H54 (cell line): ENCODE measurements around the gene ITSN1.

Experiments
- DNase-seq: peaks from one replicate; pipeline ENCODE4 v3.0.0; 2011; ENCODE audit warnings: low spot score, mixed read lengths; ENCODE audit not compliant: insufficient read length
- FAIRE-seq: peaks from 3 replicates; lab custom pipeline; 2011; peaks lifted over from hg19 to GRCh38; lab: Jason Lieb, UNC
- POLR2A ChIP-seq: IDR thresholded peaks from 2 replicates; pipeline ENCODE4 v1.6.1; 2011; ENCODE audit warnings: low read depth, mild to moderate bottlenecking, low read length

Gene ITSN1

DNA sequence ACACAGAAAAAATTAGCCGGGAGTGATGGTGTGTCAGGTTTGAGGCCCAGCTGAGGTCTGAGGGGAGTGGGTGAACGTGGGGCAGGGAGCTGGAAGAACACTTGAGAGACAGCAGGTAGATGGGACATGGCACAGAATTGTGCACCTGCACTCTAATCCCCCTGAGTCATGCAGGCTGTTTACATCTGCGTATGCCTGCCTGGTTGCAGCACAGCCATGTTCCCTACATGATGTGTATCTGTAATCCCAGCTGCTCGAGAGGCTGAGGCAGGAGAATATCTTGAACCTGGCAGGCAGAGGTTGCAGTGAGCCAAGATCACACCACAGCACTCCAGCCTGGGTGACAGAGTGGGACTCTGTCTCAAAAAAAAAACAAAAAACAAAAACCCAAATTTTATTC, 228.5 kb downstream of the ITSN1 start:
- DNase-seq: no peak
- no peak for FAIRE-seq
- no peak for TF ChIP-seq POLR2A

DNA sequence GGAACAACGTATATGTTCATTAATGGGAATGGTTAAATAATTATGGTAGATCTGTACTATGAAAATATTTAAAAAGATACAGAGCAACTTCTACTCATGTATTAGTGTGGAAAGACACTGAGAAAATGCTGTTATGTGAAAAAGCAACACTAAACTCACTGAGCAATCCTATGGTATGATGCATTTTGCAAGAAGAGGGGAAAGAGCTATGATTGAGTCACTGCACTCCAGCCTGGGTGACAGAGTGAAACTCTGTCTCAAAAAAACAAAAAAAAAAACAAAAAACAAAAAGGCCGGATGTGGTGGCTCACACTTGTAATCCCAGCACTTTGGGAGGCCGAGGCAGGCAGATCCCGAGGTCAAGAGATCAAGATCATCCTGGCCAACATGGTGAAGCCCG, 228.9 kb downstream of the ITSN1 start:
- DNase-seq (no peak), FAIRE-seq (no peak)
- no peak for TF ChIP-seq POLR2A

DNA sequence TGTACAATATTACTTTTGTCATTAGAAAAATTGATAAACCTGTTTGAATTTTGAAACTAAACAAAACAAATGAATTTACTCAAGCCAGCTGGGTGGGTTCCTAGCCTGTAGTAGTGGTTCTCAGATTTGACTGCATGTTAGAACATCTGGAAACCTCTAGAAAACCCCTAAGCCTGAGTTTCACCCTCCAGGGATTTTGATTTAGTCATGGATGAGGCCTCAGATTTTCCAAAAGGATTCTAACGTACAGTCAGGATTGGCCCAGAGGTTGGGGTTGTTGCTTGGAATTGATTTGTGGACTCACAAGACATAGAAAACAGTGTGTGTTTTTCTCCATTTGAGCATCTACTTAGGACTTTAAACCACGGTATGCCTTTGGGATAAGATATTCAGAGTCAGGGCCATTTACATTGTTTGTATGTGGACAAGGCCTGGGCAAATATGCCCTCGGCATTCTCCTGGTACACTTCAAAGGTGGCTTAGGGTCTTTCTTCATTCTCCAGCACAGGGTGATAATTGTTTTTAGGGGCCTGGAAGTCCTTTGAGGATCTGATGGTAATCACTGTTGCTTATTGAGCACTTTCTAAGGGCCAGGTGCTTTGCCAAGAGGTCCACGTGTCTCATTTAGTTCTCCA, 230.7 kb downstream of the ITSN1 start:
- no peak for DNase-seq
- no peak for TF ChIP-seq POLR2A
- FAIRE-seq: no peak

DNA sequence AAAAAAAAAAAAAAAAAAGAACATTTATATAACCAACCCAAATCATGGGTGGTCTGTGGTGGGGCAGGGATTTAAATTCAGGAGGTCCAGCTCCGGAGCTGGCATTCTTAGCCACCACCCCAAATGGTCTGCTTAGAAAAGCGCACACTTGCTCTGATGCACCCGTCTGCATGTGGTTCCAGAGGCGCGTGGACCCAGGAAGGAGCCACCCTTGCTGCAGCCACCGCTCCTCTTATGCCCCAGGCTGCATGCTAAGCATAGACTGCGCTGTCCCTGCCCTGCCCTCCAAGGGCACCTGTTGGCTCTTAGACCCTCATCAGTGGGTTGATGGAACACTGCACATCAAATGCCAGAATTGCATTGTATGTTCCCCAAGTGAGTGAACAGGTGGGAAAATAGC, 231.9 kb downstream of the ITSN1 start:
- TF ChIP-seq POLR2A: no peak
- FAIRE-seq: no peak

DNA sequence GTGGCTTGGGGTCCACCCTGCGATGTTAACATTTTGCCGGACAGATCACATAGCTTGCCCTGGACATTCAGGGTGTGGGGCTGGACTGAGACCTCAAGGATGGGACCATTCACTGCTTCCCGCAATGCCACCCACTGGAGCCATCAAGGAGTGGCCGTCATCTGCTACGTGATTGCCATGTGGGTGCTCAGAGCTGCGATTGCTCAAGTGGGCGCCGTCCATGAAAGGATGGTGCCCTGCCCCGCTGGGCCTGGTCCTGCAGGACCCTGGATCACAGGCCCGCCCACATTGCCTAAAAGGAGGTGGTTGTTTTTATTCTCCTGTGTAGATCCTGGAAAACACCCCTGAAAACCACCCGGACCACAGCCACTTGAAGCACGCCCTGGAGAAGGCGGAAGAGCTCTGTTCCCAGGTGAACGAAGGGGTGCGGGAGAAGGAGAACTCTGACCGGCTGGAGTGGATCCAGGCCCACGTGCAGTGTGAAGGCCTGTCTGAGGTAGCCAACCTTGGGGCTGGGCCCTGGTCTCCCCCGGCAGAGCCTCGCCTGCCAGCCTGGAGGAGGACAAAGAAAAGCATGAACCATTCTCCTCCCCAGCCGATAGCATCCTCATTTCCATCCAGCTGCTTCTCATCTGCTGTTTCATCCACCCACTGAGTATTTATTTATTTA, 232.9 kb downstream of the ITSN1 start:
- no peak for TF ChIP-seq POLR2A
- DNase-seq (no peak), FAIRE-seq (no peak)

More for the DNA sequence above, 231.9 kb downstream of the ITSN1 start:
- no peak for DNase-seq

DNA sequence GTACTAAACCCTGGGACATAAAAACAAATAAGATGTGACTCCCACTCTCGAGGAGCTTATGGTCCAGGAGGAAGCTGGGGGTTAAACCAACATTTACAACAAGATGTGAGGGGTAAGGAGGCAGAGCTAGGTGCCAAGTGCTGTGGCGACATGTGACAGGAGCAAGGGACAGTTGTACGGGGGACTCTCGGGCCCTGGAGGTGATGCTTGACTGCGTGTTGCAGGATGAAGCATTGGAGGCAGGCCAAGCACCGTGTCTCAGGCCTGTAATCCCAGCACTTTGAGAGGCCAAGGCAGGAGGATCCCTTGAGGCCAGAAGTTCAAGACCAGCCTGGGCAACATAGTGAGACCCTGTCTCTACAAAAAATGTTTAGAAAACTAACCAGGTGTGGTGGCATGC, 236.5 kb downstream of the ITSN1 start:
- DNase-seq: no peak
- no peak for TF ChIP-seq POLR2A
- no peak for FAIRE-seq

GRCh38 chr21:33880626-33881025, 238.3 kb downstream of the ITSN1 start:
- DNase-seq (no peak), FAIRE-seq (no peak)
- TF ChIP-seq POLR2A: no peak

DNA sequence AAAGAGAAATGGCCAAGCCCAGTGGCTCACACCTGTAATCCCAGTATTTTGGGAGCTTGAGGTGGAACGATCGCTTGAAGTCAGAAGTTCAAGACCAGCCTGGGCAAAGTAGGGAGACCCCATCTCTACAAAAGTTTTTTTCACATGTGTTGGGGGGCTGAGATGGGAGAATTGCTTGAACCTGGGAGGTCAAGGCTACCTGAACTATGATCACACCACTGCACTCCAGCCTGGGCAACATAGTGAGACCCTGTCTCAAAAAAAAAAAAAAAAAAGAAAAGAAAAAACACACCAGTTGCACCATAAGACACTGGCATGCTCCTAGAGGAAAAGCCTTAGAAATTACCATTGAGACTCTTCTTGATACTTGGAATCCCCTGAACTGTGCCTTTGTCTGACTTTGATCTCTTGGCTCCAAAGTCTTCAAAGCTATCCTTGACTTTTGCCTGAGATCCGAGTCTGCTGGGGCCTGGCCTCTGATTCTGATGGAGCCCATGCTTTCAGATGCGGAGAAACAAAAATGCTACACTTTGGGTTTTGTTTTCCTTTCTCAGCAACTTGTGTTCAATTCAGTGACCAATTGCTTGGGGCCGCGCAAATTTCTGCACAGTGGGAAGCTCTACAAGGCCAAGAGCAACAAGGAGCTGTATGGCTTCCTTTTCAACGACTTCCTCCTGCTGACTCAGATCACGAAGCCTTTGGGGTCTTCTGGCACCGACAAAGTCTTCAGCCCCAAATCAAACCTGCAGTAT, 239.6 kb downstream of the ITSN1 start:
- DNase-seq: no peak
- FAIRE-seq: no peak
- no peak for TF ChIP-seq POLR2A

- TF ChIP-seq POLR2A: no peak
- FAIRE-seq (no peak), DNase-seq (no peak)
Measured at GRCh38 chr21:33883118-33883517, 240.8 kb downstream of the ITSN1 start.

- TF ChIP-seq POLR2A: no peak
- DNase-seq (no peak), FAIRE-seq (no peak)
Measured at GRCh38 chr21:33884376-33885171, 242.3 kb downstream of the ITSN1 start.

- TF ChIP-seq POLR2A: no peak
- FAIRE-seq (no peak), DNase-seq (no peak)
Measured at GRCh38 chr21:33885172-33885514, 242.8 kb downstream of the ITSN1 start.

- no peak for TF ChIP-seq POLR2A
- no peak for FAIRE-seq
Measured at GRCh38 chr21:33886321-33886720, 244.0 kb downstream of the ITSN1 start.

DNA sequence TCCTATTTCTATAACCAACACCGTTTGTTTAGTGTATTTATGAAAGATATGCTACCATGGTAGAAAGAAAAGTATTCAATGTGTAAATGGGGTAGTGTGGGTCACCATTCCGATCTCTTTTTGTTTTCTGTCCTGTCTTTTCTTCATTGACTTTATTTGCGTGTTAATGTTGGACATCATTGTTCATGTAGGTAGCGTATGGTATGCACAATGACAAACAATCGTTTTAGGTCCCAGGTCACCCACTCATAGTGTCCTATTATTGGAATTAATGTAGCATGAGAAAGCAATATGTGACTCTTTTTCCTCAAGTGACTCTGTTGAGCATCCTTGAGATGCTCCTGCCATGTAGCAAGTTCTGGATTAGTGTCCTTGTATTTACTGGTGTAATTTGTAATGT, 247.9 kb downstream of the ITSN1 start:
- FAIRE-seq: no peak
- TF ChIP-seq POLR2A: no peak
- no peak for DNase-seq

More at GRCh38 chr21:33886321-33886720, 244.0 kb downstream of the ITSN1 start:
- no peak for DNase-seq

DNA sequence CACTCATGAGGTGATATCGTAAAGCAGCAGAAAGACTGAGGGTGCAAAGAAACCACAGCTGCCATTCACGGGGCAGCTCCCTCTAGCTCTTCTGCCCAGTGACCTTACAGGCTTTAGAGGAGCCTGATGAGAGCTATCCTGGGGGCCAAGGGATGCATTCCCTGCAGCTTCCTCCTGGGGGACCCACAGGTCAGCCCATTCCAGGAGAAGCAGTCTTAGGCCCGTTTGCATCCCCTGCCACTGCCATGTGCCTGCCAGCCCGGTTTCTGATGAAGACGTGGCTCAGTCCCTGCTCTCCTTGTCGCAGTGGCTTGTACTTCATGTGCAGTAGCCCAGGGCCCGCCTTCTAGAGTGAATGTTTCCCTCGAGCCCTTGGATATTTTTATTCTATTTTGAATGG, 250.6 kb downstream of the ITSN1 start:
- no peak for FAIRE-seq
- no peak for TF ChIP-seq POLR2A
- DNase-seq: no peak
